Right lobe of liver (tissue), 4 donors: ENCODE measurements around the gene ZNF581.

Experiments used
- POLR2A ChIP-seq: fragments of 450-650 bp; IDR thresholded peaks from one replicate; pipeline ENCODE4 v1.6.1; 2017; ENCODE audit warnings: antibody characterized with exemption, mild to moderate bottlenecking
- TF ChIP-seq, protein P1 (sequence below), 4 donors: fragments of 200-600 bp in 3 of 4; fragments of 450-650 bp in 1 of 4; IDR thresholded peaks; one replicate each; pipeline versions ENCODE4 v1.5.1 to v1.8.0; 2016 to 2022; ENCODE audit warnings: antibody characterized with exemption in 4 of 4, mild to moderate bottlenecking in 2 of 4
- donor health status: DM: no; HTN: no; CAD: no.
- donor health status: DM: no; HTN: no; CAD: no.
- donor health status: DM: no; HTN: yes; CAD: no.

DNA sequence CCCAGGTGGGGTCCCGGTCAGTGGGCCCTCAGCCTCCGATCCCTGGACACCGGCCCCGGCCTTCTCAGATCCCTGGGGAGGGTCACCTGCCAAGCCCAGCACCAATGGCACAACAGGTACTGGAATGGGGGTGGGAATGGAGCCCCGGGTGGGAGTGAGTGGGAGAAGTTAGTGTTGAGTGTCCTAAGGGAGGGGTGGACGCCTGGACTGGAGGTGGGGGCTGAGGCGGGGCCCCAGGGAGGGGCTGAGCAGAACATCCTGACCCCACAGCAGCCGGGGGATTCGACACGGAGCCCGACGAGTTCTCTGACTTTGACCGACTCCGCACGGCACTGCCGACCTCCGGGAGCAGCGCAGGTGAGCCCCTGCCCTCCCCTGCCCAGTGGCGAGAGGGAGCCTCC lies 49.2 kb downstream of the ZNF581 start:
- TF ChIP-seq, protein P1, sequence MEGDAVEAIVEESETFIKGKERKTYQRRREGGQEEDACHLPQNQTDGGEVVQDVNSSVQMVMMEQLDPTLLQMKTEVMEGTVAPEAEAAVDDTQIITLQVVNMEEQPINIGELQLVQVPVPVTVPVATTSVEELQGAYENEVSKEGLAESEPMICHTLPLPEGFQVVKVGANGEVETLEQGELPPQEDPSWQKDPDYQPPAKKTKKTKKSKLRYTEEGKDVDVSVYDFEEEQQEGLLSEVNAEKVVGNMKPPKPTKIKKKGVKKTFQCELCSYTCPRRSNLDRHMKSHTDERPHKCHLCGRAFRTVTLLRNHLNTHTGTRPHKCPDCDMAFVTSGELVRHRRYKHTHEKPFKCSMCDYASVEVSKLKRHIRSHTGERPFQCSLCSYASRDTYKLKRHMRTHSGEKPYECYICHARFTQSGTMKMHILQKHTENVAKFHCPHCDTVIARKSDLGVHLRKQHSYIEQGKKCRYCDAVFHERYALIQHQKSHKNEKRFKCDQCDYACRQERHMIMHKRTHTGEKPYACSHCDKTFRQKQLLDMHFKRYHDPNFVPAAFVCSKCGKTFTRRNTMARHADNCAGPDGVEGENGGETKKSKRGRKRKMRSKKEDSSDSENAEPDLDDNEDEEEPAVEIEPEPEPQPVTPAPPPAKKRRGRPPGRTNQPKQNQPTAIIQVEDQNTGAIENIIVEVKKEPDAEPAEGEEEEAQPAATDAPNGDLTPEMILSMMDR (IDR thresholded peaks at IDR 0.05): no peak
- TF ChIP-seq POLR2A: no peak
